HEK293T (cell line): Measurements from ENCODE around the gene NPBWR2.

Experiments used
- LEF1 ChIP-seq: fragments of 450-650 bp; IDR thresholded peaks from 2 replicates; pipeline ENCODE4 v1.6.1; 2017; ENCODE audit warnings: mild to moderate bottlenecking, borderline replicate concordance
- TARDBP ChIP-seq: fragments of 450-650 bp; IDR thresholded peaks from 2 replicates; pipeline ENCODE4 v1.6.1; 2016
- TF ChIP-seq, protein P1 (sequence below): fragments of 450-650 bp; IDR thresholded peaks from 2 replicates; pipeline ENCODE4 v1.6.1; 2016

DNA sequence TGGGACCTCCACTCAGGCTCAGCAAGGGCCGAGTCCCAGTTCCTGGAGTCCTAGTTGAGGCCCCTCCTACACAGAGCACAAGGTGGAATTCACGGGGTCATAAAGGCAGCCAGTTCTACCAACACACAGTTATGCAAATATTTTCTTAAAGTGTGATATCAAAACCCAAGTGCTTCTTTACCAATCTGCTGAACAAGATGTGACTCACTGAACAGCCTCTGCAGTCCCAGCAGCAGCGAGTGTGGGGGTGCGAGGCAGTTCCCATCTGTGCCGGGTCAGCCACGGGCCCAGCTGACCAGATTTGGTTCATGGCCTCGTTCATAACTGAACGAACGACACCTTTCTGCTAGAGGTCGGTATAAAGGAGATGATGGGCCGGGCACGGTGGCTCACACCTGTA, 48.8 kb downstream of the NPBWR2 start:
- TF ChIP-seq, protein P1, sequence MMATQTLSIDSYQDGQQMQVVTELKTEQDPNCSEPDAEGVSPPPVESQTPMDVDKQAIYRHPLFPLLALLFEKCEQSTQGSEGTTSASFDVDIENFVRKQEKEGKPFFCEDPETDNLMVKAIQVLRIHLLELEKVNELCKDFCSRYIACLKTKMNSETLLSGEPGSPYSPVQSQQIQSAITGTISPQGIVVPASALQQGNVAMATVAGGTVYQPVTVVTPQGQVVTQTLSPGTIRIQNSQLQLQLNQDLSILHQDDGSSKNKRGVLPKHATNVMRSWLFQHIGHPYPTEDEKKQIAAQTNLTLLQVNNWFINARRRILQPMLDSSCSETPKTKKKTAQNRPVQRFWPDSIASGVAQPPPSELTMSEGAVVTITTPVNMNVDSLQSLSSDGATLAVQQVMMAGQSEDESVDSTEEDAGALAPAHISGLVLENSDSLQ = no peak
- no peak for TF ChIP-seq LEF1
- TF ChIP-seq TARDBP = no peak
